Esophagus mucosa (tissue), 1 donor: ENCODE results near the gene SPSB2. TPM values are rescaled to one million over a fixed set of nuclear protein-coding genes. Genes with fewer than 3 reads are reported as not detected.

Source experiments
- ATAC-seq: fragments of 200-7000 bp; cut with Tn5 transposase; one replicate; pipeline ENCODE4 v1.9.1; 2020
- total RNA-seq: library from RNA; stranded (reverse); gene quantifications from one replicate; pipeline ENCODE4 v1.2.4, GENCODE V29; 2023
- donor health status: DM: yes; HTN: yes; CAD: no.

Gene SPSB2
- total RNA-seq, 1 donor from 2014 or later, result 6.4 TPM

DNA sequence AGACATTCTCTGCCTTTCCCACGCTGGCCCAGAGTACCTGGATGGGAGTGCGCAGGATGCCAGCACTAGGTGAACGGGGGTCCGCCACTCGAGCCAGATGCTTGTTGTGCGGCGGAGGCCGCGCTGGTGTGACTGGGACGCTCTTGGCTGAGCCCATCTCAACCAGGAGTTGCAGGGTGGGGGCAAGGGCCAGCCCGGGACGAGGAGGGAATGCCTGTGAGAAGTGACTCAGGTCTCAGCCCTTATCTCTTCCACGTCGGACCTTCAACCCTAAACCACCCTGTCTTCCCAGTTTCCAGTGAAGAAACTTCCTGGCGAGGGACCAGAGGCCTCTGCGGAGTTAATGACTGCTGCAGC lies 22.3 kb downstream of the SPSB2 start:
- no peak for ATAC-seq

GRCh38 chr12:6849976-6850560 lies 23.0 kb downstream of the SPSB2 start:
- ATAC-seq, result no peak

GRCh38 chr12:6849427-6849826 lies 23.7 kb downstream of the SPSB2 start:
- no peak for ATAC-seq

GRCh38 chr12:6847676-6848075 lies 25.4 kb downstream of the SPSB2 start:
- ATAC-seq, result no peak

DNA sequence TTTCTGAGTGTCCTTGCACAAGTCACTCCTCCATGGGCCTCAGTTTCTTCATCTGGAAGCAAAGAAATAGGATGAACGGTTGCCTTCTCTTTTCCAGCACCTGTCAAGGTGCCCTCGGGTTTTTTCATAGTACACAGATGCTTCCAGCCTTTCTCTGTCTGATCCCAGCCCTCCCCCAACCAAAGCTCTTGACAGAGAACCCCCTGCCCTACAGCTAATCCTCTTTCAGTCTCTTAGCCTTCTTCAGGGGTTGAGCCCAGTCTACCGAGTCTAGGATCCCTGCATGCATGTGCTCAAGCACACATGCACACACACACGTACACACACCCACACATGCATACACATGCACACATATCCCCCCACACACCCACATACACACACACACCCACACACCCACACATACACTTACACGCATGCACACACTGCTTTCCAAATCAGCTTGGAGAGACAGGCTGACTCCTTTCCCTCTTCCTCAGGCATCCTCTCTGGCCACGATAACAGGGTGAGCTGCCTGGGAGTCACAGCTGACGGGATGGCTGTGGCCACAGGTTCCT lies 26.7 kb downstream of the SPSB2 start:
- ATAC-seq, result no peak

- no peak for ATAC-seq
Observed at GRCh38 chr12:6845395-6845794, 27.7 kb downstream of the SPSB2 start.

DNA sequence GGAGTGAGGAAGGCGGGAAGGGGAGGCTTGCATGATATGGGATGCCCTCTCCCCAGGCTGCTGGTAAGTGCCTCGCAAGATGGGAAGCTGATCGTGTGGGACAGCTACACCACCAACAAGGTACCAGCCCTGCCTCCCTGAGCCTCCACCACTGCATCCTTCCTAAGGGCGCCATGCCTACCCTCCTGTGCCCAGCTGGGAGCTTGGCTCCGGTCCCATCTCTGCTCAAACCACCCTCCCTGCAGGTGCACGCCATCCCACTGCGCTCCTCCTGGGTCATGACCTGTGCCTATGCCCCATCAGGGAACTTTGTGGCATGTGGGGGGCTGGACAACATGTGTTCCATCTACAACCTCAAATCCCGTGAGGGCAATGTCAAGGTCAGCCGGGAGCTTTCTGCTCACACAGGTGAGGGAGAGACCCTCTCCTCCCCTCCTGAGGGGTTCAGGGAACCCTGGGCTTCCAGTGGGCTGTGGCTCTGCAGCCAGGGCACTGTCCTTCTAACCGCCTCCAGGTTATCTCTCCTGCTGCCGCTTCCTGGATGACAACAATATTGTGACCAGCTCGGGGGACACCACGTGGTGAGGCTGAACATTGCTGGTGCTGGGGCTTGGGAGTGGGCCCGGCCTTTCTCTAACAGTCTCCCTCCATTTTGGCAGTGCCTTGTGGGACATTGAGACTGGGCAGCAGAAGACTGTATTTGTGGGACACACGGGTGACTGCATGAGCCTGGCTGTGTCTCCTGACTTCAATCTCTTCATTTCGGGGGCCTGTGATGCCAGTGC lies 29.8 kb downstream of the SPSB2 start:
- no peak for ATAC-seq

DNA sequence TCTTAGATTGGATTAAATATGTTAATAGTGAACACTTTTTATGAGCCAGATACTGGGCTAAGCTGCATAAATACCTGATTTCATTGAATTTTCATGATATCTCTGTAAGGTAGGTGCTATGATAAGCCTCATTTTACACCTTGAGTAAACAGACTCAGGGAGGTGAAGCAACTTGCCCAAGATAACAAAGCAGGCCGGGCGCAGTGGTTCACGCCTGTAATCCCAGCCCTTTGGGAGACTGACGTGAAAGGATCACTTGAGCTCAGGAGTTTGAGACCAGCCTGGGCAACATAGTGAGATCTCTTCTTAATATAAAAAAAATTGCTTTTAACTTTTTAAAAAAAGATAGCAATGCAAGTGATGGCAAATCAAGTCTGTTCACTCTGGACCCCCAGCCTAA lies 31.0 kb downstream of the SPSB2 start:
- ATAC-seq, result no peak

DNA sequence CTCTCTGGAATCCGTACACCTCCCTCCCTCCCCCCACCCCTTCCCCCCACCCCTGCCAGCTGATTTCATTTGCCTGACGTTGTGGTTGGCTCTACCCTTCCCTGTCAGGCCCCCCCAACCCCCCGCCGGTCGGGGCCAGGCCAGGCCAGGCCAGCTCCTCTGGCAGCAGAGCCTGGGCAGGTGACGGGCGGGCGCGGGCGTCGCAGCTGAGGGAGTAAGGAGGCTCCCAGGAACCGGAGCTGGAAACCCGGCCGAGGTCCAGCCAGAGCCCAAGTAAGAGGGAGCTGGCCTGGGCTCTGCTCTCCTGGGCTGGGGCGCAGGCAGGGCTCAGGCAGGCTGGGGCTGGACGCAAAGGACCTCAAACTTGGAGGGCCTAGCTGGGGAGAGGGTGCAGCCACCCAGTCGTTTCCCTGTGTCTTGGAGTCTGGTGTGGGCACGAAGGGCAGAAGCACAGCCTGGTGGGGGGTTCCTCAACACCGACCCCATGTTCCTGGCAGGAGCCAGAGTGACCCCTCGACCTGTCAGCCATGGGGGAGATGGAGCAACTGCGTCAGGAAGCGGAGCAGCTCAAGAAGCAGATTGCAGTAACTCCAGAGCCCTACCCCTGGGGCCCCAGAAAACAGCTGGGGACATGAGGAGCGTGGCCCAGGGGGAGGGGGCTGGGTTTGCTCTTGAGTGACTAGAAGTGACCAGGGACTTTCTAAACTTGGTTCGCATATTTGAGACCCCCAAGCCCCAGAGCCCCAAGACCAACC lies 32.2 kb downstream of the SPSB2 start, which contains the start of gene GNB3:
Gene GNB3, plus strand, starts transcription at position 165 of the 755 bp plus-strand sequence. Its CDS starts 363 bp downstream, at position 528.
- no peak for ATAC-seq

GRCh38 chr12:6840330-6840729 lies 32.8 kb downstream of the SPSB2 start:
- no peak for ATAC-seq

DNA sequence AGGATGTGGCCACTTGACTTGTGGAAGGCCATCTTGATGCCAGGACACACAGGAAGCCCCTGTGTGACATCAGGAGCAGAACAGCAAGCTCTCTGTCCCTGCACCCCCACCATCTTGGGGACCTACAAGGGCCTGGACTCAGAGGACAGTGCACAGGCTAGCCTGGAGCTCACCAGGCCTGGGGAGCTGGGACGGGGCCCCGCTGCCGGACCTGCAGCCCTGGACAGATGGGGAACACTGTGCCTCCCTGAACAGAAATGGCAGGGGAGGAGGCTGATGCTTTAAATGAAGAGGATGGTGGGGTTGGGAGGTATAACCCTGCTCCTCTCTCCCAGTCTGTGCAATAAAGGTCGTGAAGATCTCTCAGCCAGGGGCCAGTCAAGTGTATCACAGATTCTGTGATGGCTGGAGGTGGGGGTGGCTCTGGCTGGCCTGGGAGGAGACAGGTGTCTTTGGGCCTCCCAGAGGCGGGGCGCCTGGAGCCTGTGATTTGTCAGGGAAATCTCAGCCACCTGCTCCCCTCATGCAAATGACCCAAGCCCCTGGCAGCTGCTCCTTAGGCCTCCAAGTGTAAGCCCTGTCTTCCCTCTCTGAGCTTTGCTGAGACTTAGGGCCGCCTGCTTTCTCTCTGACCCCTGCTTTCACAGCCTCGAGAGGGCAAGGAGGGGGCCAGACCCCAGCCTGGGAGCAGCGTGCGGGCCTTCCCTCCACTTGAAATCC lies 33.5 kb downstream of the SPSB2 start:
- peak; percentile 6 for ATAC-seq

GRCh38 chr12:6838854-6839253 lies 34.2 kb downstream of the SPSB2 start:
- no peak for ATAC-seq

DNA sequence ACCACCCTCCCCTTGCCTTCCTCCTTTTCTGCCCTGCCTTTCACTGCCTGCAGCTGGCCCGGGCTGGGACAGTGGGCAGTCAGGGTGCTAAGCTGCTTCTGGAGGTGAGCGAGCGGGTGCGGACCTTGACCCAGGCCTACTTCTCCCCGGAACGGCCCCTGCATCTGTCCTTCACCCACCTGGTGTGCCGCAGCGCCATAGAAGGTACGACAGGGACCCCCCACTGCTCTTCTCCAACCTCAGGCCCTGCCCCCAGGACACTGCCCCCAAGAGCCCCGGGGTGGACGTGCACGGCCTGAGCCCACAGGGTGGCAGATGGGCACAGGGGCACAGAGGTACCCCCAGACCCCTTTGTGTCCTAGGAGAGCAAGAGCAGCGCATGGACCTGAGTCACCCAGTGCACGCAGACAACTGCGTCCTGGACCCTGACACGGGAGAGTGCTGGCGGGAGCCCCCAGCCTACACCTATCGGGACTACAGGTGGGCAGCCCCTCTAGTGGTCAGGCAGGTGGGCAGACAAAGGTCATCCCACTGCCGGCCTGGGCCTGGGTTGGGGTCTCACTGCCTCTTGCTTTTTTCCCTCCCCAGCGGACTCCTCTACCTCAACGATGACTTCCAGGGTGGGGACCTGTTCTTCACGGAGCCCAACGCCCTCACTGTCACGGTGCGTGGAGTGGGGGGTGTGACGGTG lies 35.6 kb downstream of the SPSB2 start:
- no peak for ATAC-seq

GRCh38 chr12:6836851-6837250 lies 36.3 kb downstream of the SPSB2 start:
- ATAC-seq, result no peak

DNA sequence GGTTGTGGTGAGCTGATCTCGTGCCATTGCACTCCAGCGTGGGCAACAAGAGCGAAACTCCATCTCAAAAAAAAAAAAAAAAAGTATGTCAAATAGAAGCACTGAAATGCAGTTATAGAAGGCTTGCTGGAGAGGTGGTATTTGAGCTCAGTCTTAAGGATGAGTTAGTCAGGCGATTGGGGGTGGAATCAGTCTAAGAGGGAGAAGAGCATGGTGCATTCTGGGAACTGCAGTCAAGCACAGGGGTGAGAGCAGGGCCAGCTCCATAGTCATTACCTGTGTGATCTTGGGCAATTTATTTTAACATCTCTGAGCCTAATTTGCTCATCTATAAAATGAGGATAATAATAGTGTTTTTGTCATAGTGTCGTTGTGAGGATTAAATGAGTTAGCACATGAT lies 38.2 kb downstream of the SPSB2 start:
- no peak for ATAC-seq

GRCh38 chr12:6834254-6834653 lies 38.8 kb downstream of the SPSB2 start:
- ATAC-seq, result no peak

DNA sequence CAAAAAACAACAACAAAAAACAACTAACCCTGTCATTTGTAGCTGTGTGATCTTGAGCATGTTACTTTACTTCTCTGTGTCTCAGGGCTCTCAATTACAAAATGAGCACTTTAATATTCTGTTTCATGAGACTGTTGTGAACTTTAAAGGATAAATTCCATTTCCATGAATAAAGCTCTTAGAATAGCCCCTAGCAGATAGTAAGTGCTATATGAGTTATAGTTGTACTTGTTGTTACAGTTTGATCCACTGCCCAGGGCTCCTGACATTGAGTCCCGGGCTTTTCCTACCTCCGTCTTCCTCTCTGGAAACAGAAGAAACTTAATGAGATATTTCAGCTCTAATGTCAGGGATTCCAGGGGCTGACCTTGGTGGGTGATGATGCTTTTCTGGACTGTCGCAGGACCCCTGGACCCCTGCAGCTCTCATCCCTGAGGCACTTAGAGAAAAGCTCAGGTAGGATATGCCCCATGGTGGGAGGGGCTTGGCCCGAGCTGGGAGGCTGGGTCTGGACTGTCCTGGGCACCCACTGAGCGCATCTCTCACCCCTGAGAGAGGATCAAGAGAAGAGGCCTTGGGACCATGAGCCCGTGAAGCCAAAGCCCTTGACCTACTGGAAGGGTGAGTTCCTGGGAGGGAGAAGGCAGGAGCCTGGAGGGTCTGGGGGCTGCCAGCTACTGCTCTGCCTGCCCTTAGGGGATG lies 39.8 kb downstream of the SPSB2 start:
- no peak for ATAC-seq

GRCh38 chr12:6832125-6832524 lies 41.0 kb downstream of the SPSB2 start:
- ATAC-seq, result no peak

GRCh38 chr12:6831450-6831995 lies 41.6 kb downstream of the SPSB2 start:
- ATAC-seq, result no peak

DNA sequence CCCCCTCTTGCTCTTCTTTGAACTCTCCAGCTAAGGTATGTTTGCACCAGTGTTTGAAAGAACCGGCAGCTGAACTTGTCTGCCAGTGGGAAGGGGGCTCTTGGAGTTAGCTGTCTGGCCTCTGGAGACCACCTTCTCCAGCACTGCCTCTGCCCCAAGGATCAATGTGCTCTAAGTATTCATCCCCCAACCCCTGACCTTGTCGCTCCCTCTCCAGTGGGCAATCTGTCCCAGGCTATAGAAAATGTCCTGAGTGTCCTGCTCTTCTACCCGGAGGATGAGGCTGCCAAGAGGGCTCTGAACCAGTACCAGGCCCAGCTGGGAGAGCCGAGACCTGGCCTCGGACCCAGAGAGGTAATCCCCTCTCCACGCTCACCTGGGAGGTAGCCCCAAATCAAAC lies 42.1 kb downstream of the SPSB2 start:
- ATAC-seq, result no peak

GRCh38 chr12:6830286-6830890 lies 42.7 kb downstream of the SPSB2 start:
- ATAC-seq, result no peak
